HG03442 (cell line): Measurements from ENCODE around the gene SHH.

Experiments
- ATAC-seq: cut with Tn5 transposase; IDR thresholded peaks from one replicate; pipeline ENCODE4 v1.9.1; 2021; ENCODE audit warnings: mild to moderate bottlenecking, moderate library complexity; ENCODE audit not compliant: unreplicated experiment

The SHH gene

DNA sequence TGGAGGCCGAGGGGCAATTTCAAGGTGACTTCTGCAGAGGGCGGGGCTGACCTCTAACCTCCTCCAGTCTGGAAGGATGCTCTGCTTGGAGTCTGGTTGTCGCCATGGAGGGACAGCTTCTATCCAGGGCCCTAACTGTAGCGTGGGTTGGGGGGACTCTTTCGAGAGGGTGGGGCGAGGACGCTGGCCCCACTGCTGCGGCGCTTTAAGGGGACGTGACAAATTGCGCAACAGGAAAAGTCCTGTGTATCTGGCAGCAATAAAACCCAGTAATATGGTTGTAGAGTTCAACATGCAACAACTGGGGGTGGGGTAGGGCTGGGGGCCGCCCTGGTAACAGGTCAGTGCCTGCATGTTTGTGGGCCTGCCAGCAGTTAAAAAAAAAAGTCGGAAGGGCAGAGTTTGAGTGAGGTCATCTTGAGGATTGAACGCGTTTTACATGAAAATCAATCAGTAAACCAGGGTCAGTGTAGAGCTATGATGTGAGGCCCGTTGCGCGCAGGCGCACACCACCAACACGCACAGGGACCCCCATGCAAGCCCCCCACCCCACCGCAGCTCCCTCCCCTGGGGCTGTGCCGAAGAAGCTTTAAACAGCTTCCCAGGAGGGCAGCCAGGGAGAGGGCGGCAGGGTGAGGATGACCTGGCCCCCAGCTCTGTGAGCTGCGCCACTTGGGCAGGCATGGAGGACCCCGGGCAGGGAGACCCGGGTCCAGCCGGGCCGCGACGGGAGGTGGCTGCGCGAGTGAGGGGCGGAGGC is 4.3 kb downstream of the SHH start:
- no peak for ATAC-seq

DNA sequence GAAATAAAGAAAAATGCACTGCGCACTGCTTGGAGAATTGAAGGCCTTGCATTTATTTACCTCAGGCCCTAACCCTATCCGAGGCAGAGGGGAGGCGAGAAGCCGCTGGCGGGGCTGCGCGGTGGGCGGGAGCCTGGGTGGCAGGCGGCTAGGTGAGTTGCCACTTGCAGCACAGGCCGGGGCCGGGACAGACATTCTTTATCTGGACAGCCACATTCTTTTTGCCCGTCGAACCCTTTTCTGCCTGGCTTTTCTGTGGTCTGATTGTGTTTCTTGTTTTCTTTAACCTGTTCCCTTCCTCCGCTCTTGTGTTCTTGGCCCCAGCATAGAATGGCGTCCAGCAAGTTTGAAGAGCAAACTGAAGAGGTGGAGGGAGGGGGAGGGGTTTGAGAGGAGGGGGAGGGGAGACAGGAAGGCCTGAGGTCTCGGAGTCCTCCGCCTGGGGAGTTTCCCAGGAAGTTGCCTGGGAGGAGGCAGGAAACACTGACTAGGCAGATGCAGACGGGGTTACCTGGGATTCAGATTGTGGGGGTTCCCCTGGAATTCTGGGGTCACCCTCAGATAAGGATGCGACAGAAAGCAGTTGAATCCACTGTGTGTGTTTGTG is 5.1 kb downstream of the SHH start:
- ATAC-seq = no peak

DNA sequence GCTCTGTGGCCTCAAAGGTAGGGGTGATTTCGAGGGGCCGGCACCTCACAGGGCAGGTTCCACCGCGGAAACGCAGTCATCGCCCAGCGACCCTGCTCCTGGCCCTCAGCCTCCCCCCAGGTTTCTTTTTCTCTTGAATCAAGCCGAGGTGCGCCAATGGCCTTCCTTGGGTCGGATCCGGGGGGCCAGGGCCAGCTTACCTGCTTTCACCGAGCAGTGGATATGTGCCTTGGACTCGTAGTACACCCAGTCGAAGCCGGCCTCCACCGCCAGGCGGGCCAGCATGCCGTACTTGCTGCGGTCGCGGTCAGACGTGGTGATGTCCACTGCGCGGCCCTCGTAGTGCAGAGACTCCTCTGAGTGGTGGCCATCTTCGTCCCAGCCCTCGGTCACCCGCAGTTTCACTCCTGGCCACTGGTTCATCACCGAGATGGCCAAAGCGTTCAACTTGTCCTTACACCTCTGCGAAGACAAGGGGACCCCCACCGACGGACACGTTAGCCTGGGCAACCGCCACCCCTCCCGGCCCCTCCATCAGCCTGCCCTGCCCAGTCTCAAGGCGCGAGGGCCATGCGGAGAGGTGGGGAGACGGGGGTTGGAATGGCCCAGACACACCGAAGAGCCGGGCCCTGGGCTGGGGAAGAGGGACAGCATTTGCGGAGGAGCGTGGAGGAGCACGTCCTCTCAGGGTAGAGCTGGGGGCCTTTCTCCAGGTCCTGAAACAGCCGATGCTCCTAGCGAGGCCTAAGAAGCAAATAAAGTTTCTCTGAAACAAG is 6.0 kb downstream of the SHH start:
- ATAC-seq = no peak

DNA sequence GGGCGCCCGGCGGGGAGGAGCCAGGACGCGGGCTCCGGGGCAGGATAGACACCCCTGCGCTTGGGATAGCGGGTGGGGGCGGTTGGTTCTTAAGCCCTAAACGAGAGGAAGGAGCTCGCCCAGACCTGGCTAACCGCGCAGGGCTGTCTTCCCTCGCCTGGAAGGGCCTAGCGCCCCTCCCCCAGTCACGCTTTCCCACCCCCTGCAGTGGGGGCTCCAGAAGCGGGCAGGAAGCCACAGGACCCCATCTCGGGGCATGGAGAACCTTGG is 6.5 kb downstream of the SHH start:
- ATAC-seq = peak; percentile 3

DNA sequence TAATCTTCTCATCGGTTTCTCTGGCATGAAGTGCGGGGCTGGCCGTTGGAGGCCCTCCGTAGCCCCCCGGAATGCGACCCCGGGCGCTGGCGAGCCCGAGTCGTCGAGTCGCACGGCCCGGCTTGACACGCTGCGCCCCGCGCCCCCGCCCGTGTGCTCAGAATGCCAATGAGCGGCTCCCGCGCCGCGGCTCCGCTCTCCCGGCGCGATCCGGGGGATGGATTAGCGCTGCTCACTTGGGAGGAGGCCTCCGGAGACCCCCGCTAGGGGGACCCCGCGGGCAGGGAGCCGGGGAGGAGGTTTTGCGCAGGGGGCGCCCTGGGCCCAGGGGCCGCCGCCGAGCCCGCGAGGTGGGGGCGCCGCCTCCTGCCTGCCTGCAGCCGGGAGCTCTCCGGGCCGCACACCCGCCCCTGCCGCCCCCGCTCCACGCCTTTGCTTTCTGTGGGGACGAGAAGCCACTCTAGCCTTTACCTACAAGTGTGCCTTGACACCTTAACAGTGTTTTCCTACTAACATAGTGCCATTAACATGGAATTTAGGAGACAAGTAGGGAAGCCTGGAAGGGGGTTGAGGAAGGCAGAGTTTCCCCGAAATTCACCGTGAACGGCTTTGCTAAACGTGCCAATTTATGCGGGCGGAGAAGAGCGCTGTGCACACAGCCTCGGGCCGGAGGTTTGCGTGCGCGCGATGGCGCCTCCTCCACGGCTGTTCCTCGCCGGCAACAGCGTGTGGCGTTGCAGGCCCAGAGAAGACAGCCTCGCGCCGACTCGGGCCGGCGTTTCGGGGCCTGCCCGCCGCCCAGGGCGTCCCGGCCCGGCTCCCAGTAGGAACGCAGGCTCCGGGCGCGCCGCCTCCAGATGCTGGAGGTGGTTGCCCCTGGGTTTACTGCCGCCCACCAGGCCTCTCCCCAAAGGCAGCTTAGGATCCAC is 7.1 kb downstream of the SHH start:
- ATAC-seq = peak; percentile 58

DNA sequence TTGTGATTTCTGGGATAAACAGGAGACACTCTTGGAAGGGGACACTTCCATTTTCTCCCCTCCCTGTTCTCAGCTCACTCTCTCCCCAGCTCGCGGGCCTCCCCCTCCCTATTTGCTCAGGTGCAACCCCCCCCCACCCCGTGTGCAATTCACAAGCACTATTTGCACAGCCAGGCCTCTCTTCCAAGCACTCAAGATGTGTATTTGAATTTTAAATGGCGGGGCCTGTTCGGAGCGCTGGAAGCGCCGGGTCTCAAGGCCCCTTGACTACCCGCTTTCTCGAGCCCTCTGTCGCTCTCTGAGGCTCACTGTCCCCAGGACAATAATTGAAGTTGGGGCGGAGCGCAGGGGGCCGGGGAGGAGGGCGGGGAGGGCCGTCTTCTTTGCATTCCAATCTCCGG is 7.8 kb downstream of the SHH start:
- ATAC-seq = no peak

DNA sequence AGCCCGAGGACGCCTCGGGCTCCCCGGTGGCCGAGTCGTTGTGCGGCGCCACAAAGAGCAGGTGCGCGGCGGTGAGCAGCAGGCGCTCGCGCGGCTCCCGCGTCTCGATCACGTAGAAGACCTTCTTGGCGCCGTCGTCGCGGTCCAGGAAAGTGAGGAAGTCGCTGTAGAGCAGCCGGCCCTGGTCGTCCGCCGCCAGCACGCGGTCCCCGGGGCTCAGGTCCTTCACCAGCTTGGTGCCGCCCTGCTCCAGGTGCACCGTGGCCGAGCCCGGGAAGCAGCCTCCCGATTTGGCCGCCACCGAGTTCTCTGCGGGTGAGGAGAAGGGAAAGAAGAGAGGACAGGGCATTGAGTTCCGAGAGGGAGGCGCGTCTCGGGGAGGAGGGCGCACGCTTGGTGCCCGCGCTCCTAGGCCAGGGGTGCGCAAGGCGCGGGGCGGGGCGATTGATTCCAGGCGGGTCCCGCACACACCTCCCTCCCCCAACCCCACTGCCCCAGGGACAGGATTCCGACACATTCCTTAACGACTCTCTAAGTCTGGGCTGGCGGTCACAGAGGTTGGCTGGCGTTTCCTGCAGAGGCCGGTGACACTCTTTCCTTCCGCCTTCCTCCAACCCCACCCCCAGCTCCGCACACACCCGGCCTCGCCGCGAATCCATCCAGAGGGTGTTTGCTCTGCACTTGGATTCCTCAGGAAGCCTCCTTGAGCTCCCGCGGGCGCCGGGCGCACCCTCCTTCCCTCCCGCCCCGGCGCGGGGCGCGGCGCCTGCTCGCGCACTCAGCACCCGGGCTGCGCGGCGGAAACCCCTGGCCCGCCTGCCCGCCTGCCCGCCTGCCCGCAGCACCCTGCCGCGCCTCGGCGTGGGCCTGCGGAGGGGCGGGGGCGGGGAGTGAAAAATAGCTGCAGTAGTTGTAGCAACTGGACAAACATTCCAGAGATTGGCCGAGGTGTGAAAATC is 8.6 kb downstream of the SHH start:
- ATAC-seq = no peak

DNA sequence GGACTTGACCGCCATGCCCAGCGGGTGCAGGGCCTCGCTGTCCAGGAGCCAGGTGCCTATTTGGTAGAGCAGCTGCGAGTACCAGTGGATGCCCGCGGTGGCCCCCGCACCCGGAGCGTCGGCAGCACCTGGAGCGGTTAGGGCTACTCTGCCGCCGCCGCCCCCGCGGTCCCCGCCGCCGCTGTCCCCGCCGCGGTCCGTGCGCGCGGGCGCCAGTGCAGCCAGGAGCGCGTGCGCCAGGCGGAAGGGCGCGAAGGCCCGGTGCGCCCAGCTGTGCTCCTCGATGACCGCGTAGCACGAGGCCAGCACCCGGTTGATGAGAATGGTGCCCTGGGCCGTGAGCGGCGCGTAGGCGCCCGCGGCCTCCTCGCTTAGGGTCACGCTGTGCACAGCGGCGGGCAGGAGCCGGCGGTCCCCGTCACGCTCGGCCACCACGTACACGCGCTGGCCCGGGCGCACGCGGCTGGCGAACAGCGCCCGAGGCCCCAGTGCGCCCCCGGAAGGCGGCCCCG is 9.3 kb downstream of the SHH start:
- ATAC-seq = no peak

DNA sequence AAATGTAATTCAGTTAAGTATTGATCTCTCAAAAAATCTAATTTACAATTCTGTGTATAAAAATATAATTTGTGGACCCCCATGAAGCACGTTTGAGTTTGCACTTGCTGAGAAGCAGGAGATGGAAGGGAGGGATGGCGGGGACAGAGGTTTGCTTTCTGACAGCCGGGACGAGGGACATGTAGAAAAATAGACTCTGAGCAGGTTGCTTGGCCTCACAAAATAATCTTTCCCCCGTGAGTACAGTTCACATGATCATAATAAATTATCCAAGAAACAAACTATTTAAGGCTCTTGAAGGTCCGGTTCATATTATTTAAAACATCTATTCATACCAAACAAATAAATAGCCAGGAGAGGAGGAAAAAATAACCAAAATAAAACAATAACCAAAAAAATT is 10.0 kb downstream of the SHH start:
- ATAC-seq = no peak

DNA sequence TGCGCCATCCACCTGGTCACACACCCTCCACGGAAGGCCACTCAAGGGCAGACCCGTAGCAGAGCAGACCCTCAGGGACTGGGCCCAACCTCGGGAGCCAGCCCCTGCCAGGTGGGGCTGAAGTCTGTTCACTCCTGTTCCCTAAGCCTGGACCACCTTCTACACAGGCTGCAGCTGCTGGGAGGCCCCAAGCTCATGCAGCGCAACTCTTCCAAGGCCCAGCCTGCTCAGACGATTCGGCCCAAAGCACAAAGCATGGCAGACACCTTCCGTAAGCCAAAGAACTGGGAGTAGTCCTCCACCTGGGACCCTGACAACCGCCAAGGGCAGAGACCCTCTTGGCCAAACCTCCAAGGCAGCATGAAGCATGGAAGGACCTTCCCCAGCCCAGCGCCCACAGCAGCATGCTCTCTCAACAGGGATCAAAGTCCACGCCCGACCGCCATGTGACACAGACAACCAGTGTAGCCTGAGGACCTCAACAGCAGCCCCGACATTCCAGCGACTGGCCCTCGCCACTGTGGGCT is 11.5 kb downstream of the SHH start:
- ATAC-seq = no peak

DNA sequence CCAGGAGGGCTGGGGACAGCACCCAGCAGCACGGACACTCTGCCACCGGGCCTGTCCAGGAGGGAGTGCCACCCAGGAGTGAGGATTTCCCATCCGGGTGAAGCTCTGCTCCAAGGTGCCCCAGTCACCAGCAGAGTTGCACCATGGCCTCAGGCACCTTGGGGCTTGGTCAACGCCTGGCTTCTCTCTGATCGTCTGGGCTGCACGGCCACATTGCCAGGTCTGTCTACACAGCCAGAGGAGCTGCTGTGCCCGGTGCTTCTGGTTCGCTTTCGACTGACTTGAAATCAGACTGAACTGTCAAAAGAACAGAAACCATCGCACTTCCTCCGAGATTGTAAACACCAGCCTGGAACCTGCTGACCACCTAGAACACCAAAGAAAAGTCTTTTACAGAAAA is 12.0 kb downstream of the SHH start:
- ATAC-seq = no peak

DNA sequence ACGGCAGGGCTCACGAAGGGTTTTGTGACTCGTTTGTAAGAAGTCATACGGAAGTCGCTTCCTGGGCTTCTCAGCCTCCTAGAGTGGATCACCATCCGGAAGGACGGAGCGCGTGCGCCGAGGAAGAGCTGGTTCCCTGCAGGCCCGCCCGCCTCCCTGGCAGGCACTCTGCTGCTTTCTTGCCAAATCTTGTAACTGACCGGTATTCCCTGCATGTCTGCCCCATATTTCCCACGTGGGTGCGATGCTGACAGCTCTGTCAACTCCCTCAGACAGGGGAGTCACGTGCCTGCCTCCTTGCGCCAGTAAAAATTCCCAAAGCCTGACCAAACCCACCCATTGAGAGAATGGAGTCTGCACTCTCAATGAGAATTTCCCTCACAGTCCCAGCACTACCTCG is 12.7 kb downstream of the SHH start:
- no peak for ATAC-seq

DNA sequence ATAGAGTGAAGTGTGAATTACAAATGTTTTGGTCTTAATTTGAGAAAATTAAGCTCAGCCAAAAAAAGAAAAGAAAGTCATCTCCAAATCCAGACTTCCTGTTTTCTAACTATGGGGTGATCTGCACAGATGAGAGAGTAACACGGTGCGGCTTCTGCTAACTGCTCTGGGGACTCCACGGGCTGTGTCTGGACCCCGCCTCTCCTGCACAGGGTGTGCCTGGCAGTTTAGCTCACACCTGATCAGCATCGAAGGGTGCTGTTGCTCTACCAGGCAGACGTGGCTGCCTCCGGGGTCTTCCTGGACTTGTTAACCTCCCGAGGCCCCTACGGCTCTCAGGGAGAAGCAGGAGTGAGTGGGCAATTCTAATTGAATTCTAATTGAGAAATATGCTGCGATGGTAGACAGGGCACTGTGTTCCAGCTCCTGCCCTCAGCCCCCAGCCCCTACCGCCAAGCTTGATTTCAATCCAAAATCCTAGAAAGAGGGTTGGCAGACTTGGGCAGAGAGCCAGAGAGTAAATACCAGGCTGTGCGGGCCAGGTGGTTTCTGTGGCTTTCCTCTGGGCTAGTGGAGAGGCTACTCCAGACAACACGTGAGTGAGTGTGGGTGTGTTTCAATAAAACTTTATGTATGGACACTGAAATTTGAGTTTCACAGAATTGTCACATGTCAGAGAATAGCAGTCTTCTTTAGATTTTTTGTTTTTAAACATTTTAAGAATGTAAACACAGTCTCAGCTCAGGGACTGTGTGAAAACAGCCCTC is 13.4 kb downstream of the SHH start:
- no peak for ATAC-seq

DNA sequence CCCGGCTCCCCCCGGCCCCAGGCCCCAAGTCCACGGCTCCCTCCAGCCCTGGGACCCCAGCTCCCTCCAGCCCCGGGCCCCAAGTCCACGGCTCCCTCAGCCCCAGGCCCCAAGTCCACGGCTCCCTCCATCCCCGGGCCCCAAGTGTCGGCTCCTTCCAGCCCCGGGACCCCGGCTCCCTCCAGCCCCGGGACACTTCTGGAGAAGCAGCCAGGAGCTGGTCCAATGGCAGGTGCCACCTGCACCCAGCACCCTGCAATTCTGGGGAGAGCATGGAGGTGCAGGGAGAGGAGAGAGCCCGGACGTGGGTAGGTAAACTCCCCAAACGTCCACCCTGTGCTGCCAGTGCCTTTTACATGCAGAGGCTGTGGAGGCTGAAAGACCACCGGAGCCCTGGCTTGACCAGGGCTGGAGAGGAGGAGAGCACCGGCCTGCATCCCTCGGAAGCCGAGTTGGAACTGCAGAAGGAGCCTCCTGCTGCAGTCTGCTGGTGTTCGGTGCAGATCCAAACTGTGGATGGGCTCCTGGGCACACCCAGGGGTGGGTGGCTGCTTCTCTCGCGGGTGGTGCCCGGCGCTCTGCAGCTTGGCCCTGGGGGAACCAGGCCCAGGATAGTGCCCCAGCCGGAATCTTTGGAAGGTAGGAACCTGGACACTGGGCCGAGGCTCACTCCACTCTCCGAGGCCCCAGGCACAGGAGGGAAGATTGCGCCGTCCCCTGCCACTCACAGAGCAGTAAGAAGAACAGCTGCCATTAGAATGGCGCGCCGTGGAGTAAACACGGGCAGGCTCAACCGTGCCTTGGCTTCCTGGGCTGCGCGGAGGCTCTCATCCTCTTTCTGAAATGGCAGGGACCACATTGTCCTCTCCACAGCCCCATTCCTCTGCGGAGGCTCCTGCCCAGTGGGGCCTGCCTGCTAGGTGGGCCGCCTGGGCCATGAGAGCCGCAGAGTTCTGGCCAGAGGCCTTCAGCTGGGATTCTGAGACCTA is 14.7 kb downstream of the SHH start:
- ATAC-seq = no peak

DNA sequence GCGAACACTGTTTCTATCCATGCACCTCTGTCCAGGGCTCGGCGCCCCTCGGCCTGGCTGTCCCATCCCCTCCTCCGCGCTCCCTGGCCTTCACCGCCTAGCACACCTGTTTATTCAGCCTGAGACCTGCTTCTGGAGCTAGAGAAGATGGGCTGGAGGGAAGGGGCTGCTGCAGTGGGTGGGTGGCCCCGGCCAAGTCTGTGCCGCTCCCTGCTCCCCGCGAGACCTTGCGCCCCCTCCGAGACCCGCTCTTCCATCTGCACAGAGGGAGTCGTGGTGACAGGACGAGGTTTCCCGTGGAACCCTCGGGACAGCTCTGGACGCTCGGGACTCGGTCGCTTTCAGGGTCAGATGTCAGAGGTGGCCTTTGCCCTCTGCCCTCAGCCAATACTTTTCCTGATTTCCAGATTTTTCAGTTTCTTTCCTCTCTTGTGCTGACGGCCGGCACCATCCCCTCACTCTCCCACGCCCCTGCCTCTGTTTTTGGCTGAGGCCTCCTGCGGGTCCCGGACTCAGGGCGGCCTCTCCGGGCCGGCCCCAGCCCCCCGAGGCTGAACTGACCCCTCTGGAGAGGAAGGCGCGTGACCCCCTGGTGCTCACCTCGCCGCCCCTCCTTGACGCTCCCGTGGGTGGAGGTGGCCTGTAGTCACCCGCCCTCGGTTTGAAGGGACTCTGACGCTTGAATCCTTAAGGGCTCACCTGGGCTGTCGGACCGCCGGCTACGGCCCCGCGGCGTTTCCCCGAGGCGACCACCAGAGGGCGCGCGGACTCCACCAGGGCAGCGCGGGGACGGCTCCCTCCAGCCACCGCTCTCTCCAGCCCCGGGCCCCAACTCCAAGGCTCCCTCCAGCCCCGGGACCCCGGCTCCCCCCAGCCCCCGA is 15.6 kb downstream of the SHH start:
- no peak for ATAC-seq

DNA sequence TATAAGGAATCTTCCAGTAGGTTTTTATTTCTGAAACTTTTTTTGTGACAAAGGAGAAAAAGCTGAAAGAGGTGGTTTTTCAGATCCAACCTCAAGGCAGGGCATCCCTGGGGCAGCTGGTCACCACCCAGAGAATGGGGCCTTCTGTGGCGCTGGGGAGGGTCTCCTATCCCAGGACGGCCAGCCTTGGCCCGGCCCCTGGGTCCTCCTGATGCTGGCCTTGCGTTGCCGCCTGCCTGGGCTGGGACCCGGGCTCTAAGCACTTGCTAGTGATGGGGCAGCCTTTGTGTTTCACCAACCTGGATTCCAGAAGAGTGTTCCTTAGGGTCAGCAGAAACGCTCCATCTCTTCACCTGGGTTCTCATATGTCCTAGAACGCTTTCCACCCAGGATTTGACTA is 16.3 kb downstream of the SHH start:
- ATAC-seq = no peak

DNA sequence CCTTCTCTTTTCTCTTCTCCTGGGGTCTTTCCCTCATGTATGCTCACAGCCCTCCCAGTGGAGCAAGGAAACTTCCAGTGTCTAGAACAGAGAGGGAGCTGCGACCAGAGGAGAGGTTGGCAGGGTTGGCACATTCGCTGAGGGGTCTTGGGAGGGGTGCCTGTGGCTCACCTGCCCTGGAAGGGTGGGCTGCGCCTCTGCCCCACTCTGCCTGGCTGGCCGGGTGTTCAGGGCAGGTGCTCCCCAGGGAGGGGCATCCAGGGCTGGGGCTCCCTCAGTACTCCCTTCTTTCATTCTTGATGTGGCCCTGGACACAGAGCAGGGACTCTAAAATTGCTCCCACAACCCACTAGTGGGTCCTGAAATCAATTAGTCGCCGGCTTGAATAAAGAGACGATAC is 16.9 kb downstream of the SHH start:
- no peak for ATAC-seq
